ENCODE measurements around the gene FAM171A2.
"Not testable (repeated sequence)": the region's sequence is repeated elsewhere in the genome, so short reads cannot be mapped to it uniquely, and the experiment has no call there.

FAM171A2 gene

DNA sequence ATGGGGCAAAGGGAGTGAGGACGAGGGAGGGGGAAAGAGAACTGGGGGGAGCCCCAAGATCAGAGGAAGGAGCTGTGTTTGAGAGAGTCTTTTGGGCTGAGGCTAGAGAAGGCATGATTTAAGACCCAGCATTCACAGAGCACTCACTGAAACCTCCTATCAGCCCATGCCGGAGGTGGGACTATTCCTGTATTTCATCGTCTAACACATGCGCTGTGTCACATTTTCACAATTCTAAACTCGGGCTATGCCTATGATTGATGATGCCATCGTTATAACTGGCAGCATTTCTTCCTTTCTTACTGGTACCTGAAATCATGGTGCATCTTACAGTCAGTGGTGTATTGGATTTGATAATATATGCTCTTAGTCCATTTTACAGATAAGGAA is 3.5 kb downstream of the FAM171A2 start:
- no peak for DNase-seq

- no peak for DNase-seq
Observed at GRCh38 chr17:44359458-44360143, 4.1 kb downstream of the FAM171A2 start.

DNA sequence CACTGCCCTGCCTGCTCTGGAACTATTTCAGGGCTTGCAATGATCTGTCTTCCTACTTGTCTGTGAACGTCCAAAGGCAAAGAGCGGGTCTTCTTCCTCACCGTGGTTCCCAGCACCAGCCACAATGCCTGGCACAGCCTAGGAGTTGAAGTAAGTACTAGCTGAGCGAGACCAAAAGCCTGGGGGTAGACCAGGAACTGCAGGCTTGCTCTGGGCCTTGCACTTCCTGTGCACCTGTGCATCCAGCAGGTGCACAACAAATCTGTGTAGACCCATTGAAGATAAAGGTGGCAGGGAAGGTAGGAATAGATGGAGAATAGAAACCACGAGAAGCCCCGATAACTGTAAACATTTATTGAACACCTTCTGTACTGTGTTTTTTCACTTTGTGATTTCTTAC is 4.6 kb downstream of the FAM171A2 start:
- DNase-seq, result no peak

GRCh38 chr17:44358066-44358465 is 5.6 kb downstream of the FAM171A2 start:
- no peak for DNase-seq

DNA sequence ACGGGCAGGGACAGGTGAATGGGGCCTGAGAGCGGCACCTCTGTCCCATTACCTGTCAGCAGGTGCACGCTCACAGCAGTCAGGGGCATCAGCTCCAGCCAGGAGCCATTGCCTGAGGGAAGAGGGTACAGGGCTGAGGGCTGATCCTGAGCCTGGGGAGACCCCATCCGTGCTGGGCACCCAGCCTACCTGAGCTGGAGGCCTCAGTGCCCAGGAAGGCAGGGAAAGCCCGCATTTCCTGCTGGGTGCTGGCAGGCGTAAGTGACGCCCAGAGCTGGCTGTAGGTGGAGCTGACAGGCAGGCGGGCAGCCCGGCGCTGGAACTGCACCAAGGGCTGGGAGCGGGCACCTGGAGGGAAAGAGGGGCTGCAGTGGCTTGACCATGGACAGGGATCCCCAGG is 7.4 kb downstream of the FAM171A2 start:
- no peak for DNase-seq

DNA sequence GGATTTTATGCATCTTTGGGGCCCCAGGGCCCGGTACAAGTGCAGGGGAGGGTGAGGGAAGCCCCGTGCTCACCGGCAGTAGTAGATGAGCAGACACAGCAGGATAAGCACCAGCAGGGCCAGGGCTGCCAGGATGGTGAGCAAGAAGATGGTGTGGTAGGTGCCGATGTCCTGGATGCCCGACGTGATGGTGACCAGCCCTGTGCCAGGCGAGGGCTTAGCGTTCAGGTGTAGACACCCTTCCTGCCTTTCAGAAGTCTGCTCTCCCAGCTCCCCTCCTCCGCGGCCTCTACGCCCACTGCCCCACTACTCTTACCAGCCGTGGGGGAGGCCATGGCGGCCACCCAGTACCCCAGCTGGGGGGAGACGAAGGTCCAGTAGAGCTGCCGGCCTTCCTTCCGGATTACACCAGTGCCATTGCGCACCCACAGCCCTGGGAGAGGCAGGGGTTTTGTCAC is 8.0 kb downstream of the FAM171A2 start:
- DNase-seq, result no peak

DNA sequence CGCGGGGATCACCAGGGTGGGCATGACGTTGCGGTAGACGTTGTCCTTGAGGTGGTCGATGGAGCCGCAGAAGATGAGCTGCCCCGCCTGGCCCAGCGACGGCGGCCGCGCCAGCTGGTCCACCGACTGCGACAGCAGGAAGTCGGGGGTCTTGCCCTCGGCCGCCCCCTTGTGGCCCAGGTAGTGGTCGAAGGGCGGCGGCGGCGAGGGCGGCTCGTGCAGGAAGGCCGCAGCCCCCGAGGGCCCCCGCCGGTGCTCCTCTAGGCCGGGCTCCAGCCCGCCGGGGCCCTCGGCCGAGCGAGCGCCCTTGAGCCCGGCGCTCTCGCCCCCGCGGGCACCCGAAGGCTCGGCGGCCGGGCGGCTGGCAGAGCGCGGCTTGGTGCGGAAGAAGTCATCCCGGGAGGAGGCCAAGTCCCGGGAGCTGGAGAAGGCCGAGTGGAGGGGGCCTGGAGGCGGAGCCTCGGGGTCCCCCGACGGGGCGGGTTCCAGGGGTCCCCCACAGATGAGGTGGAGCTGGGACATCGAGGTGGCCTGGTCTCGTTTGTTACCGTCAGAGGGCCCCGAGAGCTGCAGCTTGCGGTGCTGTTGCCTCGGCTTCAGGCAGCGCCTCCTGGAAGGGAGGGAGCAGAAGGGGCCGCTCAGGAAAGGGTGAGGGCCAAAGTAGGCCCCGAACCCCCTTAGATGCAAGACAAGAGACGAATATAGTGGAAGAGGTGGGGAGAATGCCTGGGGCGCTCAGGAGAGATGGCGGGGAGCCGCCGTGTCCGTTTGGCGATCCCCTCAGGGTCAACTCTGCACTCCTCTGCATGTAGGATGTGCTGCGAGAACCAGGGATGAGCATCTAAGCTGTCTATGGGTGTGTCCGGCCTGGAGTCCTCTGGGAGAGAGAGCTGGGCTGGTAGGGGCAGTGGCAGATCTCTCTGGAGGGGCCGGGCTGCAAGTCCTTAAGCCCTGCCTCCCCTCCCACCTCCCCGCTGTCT is 8.8 kb downstream of the FAM171A2 start:
- DNase-seq, result peak; percentile 52

- DNase-seq, result no peak
Observed at GRCh38 chr17:44353672-44354331, 9.9 kb downstream of the FAM171A2 start.

DNA sequence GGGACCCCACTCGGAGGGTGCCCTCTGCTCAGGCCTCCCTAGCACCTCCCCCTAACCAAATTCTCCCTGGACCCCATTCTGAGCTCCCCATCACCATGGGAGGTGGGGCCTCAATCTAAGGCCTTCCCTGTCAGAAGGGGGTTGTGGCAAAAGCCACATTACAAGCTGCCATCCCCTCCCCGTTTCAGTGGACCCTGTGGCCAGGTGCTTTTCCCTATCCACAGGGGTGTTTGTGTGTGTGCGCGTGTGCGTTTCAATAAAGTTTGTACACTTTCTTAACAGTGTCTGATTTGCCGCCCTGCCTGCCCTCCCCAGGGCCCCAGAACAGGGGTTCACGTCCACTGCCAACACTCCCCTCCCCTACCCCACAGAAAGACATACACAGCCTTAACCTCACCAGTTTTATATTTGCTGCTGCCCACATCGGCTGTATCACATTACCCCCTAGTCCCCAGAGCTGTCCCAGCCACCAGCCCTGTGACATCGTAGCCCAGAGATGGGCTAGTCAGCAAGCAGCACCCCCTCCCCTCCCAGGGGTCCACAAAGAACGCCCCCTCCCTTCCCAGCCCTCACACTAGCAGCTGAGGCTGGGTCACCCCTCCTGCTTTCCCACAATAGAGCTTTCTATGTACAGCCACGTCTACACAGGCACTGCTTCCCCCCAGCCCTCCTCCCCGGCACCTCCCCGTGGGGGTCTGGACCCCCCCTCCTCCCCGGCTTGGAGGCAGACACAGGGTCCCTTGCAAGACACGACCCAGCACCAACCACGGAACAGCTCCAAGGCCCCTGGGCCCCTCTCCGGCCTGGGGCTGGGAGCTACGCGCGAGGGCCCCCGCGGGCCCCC is 10.6 kb downstream of the FAM171A2 start:
- no peak for DNase-seq

DNA sequence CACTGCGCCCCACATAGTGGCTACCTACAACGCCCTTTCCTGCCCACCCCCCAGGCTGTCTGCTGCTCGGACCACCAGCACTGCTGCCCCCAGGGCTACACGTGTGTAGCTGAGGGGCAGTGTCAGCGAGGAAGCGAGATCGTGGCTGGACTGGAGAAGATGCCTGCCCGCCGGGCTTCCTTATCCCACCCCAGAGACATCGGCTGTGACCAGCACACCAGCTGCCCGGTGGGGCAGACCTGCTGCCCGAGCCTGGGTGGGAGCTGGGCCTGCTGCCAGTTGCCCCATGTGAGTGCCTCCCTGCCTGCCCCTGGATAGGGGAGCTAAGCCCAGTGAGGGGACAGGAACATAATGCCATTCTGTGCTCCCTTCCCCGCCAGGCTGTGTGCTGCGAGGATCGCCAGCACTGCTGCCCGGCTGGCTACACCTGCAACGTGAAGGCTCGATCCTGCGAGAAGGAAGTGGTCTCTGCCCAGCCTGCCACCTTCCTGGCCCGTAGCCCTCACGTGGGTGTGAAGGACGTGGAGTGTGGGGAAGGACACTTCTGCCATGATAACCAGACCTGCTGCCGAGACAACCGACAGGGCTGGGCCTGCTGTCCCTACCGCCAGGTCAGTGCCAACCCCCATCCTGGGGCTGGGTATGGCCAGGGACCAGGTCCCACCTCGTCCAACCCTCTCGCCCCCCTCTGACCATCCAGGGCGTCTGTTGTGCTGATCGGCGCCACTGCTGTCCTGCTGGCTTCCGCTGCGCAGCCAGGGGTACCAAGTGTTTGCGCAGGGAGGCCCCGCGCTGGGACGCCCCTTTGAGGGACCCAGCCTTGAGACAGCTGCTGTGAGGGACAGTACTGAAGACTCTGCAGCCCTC is 11.5 kb downstream of the FAM171A2 start:
- no peak for DNase-seq

DNA sequence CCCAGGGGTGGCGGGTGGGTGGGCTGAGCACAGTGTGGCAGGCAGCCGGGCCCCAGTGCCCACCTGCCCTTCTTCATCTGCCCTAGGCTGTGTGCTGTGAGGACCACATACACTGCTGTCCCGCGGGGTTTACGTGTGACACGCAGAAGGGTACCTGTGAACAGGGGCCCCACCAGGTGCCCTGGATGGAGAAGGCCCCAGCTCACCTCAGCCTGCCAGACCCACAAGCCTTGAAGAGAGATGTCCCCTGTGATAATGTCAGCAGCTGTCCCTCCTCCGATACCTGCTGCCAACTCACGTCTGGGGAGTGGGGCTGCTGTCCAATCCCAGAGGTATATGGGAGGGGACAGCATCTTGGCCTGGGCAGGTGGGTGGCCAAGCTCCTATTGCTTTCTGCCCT is 12.2 kb downstream of the FAM171A2 start:
- DNase-seq, result no peak

- peak; percentile 58 for DNase-seq
Observed at GRCh38 chr17:44350733-44351226, 12.9 kb downstream of the FAM171A2 start.

GRCh38 chr17:44349553-44350070 is 14.0 kb downstream of the FAM171A2 start:
- DNase-seq, result no peak

DNA sequence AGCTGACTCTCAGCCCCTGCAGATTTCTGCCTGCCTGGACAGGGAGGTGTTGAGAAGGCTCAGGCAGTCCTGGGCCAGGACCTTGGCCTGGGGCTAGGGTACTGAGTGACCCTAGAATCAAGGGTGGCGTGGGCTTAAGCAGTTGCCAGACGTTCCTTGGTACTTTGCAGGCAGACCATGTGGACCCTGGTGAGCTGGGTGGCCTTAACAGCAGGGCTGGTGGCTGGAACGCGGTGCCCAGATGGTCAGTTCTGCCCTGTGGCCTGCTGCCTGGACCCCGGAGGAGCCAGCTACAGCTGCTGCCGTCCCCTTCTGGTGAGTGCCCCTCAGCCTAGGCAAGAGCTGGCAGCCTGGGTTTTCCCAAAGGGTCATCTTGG is 14.7 kb downstream of the FAM171A2 start:
- no peak for DNase-seq

GRCh38 chr17:44348234-44348987 is 15.2 kb downstream of the FAM171A2 start:
- no peak for DNase-seq

GRCh38 chr17:44347206-44348055 is 16.2 kb downstream of the FAM171A2 start:
- DNase-seq, result not testable (repeated sequence)

- no peak for DNase-seq
Observed at GRCh38 chr17:44346064-44346844, 17.4 kb downstream of the FAM171A2 start.

- peak; percentile 34 for DNase-seq
Observed at GRCh38 chr17:44345454-44346026, 18.1 kb downstream of the FAM171A2 start.
